Pancreas (tissue), 10 donors: ENCODE data around the gene ANGPTL2. TPM values are rescaled to one million over a fixed set of nuclear protein-coding genes. Genes with fewer than 3 reads are reported as not detected.
A peak's percentile ranks its signal among the peaks of the same experiment; 100 is the strongest.

Experiments
- ATAC-seq, 4 donors: fragments of 200-7000 bp; cut with Tn5 transposase; one replicate each; pipeline versions ENCODE4 v1.8.0 to v1.9.1; 2020; ENCODE audit warnings: mild to moderate bottlenecking in 4 of 4, moderate library complexity in 4 of 4
- DNase-seq, 6 donors: peaks; one replicate each; pipeline ENCODE4 v3.0.0-alpha.2; 2020
- FAIRE-seq: peaks from 2 replicates; lab custom pipeline; 2012; peaks lifted over from hg19 to GRCh38; lab: Jason Lieb, UNC
- H3K27ac ChIP-seq, 4 donors: fragments of 200-600 bp; sonication (generic); 1 replicate in 3 of 4; 2 replicates in 1 of 4; pipeline versions ENCODE4 v1.5.0 to v1.8.0; 2020
- H3K27me3 ChIP-seq, 4 donors: fragments of 200-600 bp; one replicate each; pipeline ENCODE4 v1.8.0; 2021
- H3K36me3 ChIP-seq, 3 donors: fragments of 200-600 bp; sonication (generic) in 1 of 3; one replicate each; pipeline versions ENCODE4 v1.5.0 to v1.8.0; 2020 to 2021
- H3K4me1 ChIP-seq, 3 donors: fragments of 200-600 bp; one replicate each; pipeline ENCODE4 v1.8.0; 2021
- H3K4me3 ChIP-seq, 4 donors: fragments of 200-600 bp; sonication (generic) in 2 of 4; one replicate each; pipeline versions ENCODE4 v1.5.0 to v1.8.0; 2020 to 2021
- H3K9me3 ChIP-seq, 4 donors: fragments of 200-600 bp; one replicate each; pipeline ENCODE4 v1.8.0; 2021
- CTCF ChIP-seq, 4 donors: fragments of 200-600 bp; sonication (generic) in 3 of 4; IDR thresholded peaks; one replicate each; pipeline versions ENCODE4 v1.5.0 to v1.8.0; 2021; ENCODE audit warnings: antibody characterized with exemption in 4 of 4
- WGBS, 2 donors: extraction: QIAGEN DNeasy Blood & Tissue Kit; methylation state at CpG; one replicate each; pipeline ENCODE4 v1.1.7; 2013; 5-methylcytosine and 5-hydroxymethylcytosine counted together
- intact Hi-C, 3 donors: fragments of 100-400 bp; cut with DNase I; formaldehyde crosslinking; loops; one replicate each; pipeline versions ENCODE4 v1.11.1 to v1.14.2; 2022
- polyA plus RNA-seq, 2 donors: library from polyadenylated mRNA; stranded (reverse); fragments of 200-250 nt; gene quantifications; one replicate each; pipeline ENCODE4 v1.2.3, GENCODE V29; 2013
- total RNA-seq, 6 donors: library from RNA; stranded (reverse); fragmentation: NEBNext Ultra II Directional in 4 of 6; extraction: Animal tissue kit (Norgen Biotek cat#: 25700) in 4 of 6; gene quantifications; one replicate each; pipeline versions ENCODE4 v1.2.1 to v1.2.4, GENCODE V29; 2021 to 2023
- donor health status: healthy with polysubstance abuse.
- donor health status: DM: no; HTN: no; CAD: no; lungs with moderate emphysema.
- donor health status: DM: no; HTN: no; CAD: no.
- donor health status: control.
- donor health status: control.
- donor health status: Bipolar disorder and iron deficiency.
- donor health status: DM: yes; HTN: yes; CAD: no.
- donor health status: DM: no; HTN: no; CAD: no.
- donor health status: DM: no; HTN: no; CAD: no.
- donor health status: DM: yes; HTN: yes; CAD: no.

ANGPTL2 gene
- total and polyA plus RNA-seq, 8 donors, result 1.2 to 4.6 (median 2.3) TPM

- WGBS, 2 donors, result 86 to 89% methylated on average over 10 of the region's 10 CpGs
- no peak for ATAC-seq
- peak in 2 of 6 donors; percentile 7 to 35 for DNase-seq
- H3K27ac ChIP-seq, result no peak overlapping the region
- no peak overlapping the region for H3K4me3 ChIP-seq
- no peaks in the 10 kb centered on the region for H3K27me3 ChIP-seq
- no peak for FAIRE-seq
- intact Hi-C loops, result no loop called here
- H3K4me1 ChIP-seq, result no peaks in the 10 kb centered on the region
- H3K36me3 ChIP-seq, result no peaks in the 10 kb centered on the region
- no peak for TF ChIP-seq CTCF (IDR thresholded peaks at IDR 0.05)
- no peaks in the 10 kb centered on the region for H3K9me3 ChIP-seq
Measured at GRCh38 chr9:127159949-127160610, 37.6 kb upstream of the ANGPTL2 start.

- Histone ChIP-seq H3K9me3 (no peaks in the 10 kb centered on the region), H3K27ac (no peak overlapping the region), H3K27me3 (no peaks in the 10 kb centered on the region), H3K4me3 (no peak overlapping the region), H3K4me1 (no peaks in the 10 kb centered on the region), H3K36me3 (no peaks in the 10 kb centered on the region)
- TF ChIP-seq CTCF (IDR thresholded peaks at IDR 0.05), result no peak
- 79 to 83% methylated on average over 5 of the region's 5 CpGs for WGBS, 2 donors
- intact Hi-C loops, result no loop called here
- ATAC-seq (peak in 3 of 4 donors; percentile 27 to 57 (median 42)), FAIRE-seq (no peak), DNase-seq (peak in 1 of 6 donors; percentile 30)
Measured at GRCh38 chr9:127159325-127159801, 36.9 kb upstream of the ANGPTL2 start.

GRCh38 chr9:127158786-127159324 lies 36.4 kb upstream of the ANGPTL2 start:
- no peak overlapping the region for H3K27ac ChIP-seq
- ATAC-seq, result no peak
- FAIRE-seq, result no peak

GRCh38 chr9:127155314-127155960 lies 33.0 kb upstream of the ANGPTL2 start:
- intact Hi-C loops, result no loop called here
- FAIRE-seq (no peak), DNase-seq (peak in 2 of 6 donors; percentile 4 to 26), ATAC-seq (peak in 1 of 4 donors; percentile 11)
- no peak overlapping the region for H3K27ac ChIP-seq
- H3K27me3 ChIP-seq, result no peaks in the 10 kb centered on the region
- H3K4me1 ChIP-seq, result no peaks in the 10 kb centered on the region
- 90 to 91% methylated on average over 5 of the region's 5 CpGs for WGBS, 2 donors
- no peaks in the 10 kb centered on the region for H3K36me3 ChIP-seq
- H3K9me3 ChIP-seq, result no peaks in the 10 kb centered on the region
- no peak overlapping the region for H3K4me3 ChIP-seq
- no peak for TF ChIP-seq CTCF (IDR thresholded peaks at IDR 0.05)

More at GRCh38 chr9:127158786-127159324, 36.4 kb upstream of the ANGPTL2 start:
- no peak overlapping the region for H3K4me3 ChIP-seq
- 87 to 92% methylated on average over 4 of the region's 4 CpGs for WGBS, 2 donors
- no peak for DNase-seq
- intact Hi-C loops, result no loop called here
- no peaks in the 10 kb centered on the region for H3K27me3 ChIP-seq
- H3K4me1 ChIP-seq, result no peaks in the 10 kb centered on the region
- no peaks in the 10 kb centered on the region for H3K36me3 ChIP-seq
- TF ChIP-seq CTCF (IDR thresholded peaks at IDR 0.05), result no peak
- H3K9me3 ChIP-seq, result no peaks in the 10 kb centered on the region
